GM23338 (cell line): ENCODE results near the gene DNAJC1.

Experiments used
- EZH2 ChIP-seq: fragments of 200-600 bp; sonication (generic); IDR thresholded peaks from one replicate; pipeline ENCODE4 v1.8.0; 2017; ENCODE audit warnings: antibody characterized with exemption, mild to moderate bottlenecking, low read depth; ENCODE audit not compliant: unreplicated experiment
- EZH2phosphoT487 ChIP-seq: fragments of 200-600 bp; sonication (generic); IDR thresholded peaks from one replicate; pipeline ENCODE4 v1.8.1; 2018; ENCODE audit warnings: antibody characterized with exemption; ENCODE audit not compliant: unreplicated experiment
- POLR2AphosphoS5 ChIP-seq: IDR thresholded peaks from 2 replicates; pipeline ENCODE4 v1.6.1; 2016; ENCODE audit warnings: antibody characterized with exemption, low read depth
- TF ChIP-seq, protein P1 (sequence below), 2 experiments: fragments of 200-600 bp in 1 of 2; sonication (generic) in 1 of 2; conservative IDR thresholded peaks; 2 replicates each; pipeline versions ENCODE4 v1.5.1 to v1.6.1; 2016 to 2017; ENCODE audit warnings: antibody characterized with exemption in 2 of 2, low read depth in 2 of 2, mild to moderate bottlenecking in 2 of 2, moderate library complexity in 1 of 2
- TF ChIP-seq, protein P2 (sequence below): IDR thresholded peaks from one replicate; pipeline ENCODE4 v1.6.1; 2018; ENCODE audit warnings: antibody characterized with exemption; ENCODE audit not compliant: unreplicated experiment

DNA sequence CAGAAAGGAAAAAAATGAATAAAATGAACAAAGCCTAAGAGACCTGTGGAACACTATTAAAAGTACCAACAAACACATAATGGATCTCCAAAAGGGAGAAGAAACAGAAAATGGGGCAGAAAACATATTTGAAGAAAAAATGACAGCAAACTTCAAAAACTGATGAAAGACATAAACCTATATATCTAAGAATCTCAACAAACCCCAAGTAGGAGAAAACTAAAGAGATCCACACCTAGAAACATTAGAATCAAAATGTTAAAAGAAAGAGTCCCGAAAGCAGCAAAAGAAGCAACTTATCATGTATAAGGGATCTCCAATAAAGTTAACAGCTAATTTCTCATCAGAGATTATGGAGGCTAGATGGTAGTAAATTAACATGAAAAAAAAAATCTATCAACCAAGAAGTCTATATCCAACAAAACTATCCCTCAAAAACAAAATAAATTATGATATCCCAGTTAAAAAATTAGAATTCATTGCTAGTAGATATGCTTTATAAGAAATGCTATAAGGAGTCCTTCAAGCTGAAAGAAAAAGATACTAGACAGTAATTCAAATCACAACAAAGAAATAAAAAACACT lies 68.0 kb downstream of the DNAJC1 start:
- no peak for TF ChIP-seq EZH2
- TF ChIP-seq, protein P1, sequence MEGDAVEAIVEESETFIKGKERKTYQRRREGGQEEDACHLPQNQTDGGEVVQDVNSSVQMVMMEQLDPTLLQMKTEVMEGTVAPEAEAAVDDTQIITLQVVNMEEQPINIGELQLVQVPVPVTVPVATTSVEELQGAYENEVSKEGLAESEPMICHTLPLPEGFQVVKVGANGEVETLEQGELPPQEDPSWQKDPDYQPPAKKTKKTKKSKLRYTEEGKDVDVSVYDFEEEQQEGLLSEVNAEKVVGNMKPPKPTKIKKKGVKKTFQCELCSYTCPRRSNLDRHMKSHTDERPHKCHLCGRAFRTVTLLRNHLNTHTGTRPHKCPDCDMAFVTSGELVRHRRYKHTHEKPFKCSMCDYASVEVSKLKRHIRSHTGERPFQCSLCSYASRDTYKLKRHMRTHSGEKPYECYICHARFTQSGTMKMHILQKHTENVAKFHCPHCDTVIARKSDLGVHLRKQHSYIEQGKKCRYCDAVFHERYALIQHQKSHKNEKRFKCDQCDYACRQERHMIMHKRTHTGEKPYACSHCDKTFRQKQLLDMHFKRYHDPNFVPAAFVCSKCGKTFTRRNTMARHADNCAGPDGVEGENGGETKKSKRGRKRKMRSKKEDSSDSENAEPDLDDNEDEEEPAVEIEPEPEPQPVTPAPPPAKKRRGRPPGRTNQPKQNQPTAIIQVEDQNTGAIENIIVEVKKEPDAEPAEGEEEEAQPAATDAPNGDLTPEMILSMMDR (conservative IDR thresholded peaks at IDR 0.05; ENCODE audit: low read depth in 2 of 2), result no peak
- no peak for TF ChIP-seq EZH2phosphoT487
- no peak for TF ChIP-seq POLR2AphosphoS5
- TF ChIP-seq, protein P2, sequence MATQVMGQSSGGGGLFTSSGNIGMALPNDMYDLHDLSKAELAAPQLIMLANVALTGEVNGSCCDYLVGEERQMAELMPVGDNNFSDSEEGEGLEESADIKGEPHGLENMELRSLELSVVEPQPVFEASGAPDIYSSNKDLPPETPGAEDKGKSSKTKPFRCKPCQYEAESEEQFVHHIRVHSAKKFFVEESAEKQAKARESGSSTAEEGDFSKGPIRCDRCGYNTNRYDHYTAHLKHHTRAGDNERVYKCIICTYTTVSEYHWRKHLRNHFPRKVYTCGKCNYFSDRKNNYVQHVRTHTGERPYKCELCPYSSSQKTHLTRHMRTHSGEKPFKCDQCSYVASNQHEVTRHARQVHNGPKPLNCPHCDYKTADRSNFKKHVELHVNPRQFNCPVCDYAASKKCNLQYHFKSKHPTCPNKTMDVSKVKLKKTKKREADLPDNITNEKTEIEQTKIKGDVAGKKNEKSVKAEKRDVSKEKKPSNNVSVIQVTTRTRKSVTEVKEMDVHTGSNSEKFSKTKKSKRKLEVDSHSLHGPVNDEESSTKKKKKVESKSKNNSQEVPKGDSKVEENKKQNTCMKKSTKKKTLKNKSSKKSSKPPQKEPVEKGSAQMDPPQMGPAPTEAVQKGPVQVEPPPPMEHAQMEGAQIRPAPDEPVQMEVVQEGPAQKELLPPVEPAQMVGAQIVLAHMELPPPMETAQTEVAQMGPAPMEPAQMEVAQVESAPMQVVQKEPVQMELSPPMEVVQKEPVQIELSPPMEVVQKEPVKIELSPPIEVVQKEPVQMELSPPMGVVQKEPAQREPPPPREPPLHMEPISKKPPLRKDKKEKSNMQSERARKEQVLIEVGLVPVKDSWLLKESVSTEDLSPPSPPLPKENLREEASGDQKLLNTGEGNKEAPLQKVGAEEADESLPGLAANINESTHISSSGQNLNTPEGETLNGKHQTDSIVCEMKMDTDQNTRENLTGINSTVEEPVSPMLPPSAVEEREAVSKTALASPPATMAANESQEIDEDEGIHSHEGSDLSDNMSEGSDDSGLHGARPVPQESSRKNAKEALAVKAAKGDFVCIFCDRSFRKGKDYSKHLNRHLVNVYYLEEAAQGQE, result no peak
